ENCODE data around the gene ZNF84.
A peak's percentile ranks its signal among the peaks of the same experiment; 100 is the strongest.

Gene ZNF84

GRCh38 chr12:133081159-133081780 lies 44.0 kb downstream of the ZNF84 start:
- Mint-ChIP-seq H3K36me3 (peaks cover 47% of the 10 kb centered on the region), H3K4me1 (peaks cover 12% of the 10 kb centered on the region)

GRCh38 chr12:133083345-133083744 lies 46.0 kb downstream of the ZNF84 start:
- no peaks in the 10 kb centered on the region for H3K27me3 Mint-ChIP-seq
- H3K4me3 Mint-ChIP-seq, result peak overlapping the region; percentile 42
- peaks cover 54% of the 10 kb centered on the region for H3K36me3 Mint-ChIP-seq
- peaks cover 12% of the 10 kb centered on the region for H3K4me1 Mint-ChIP-seq
- H3K9me3 Mint-ChIP-seq, result peaks cover 20% of the 10 kb centered on the region
- no peak overlapping the region for H3K27ac Mint-ChIP-seq

More at GRCh38 chr12:133081159-133081780, 44.0 kb downstream of the ZNF84 start:
- Mint-ChIP-seq H3K9me3 (peaks cover 25% of the 10 kb centered on the region), H3K4me3 (no peak overlapping the region), H3K27ac (peak overlapping the region; percentile 83), H3K27me3 (no peaks in the 10 kb centered on the region)

- Mint-ChIP-seq H3K27me3 (no peaks in the 10 kb centered on the region), H3K36me3 (peaks cover 76% of the 10 kb centered on the region), H3K9me3 (peaks cover 22% of the 10 kb centered on the region), H3K27ac (peak overlapping the region; percentile 41), H3K4me3 (no peak overlapping the region), H3K4me1 (peaks cover 4% of the 10 kb centered on the region)
Measured at GRCh38 chr12:133105620-133106019, 68.3 kb downstream of the ZNF84 start.

- Mint-ChIP-seq H3K4me1 (peaks cover 4% of the 10 kb centered on the region), H3K9me3 (peaks cover 22% of the 10 kb centered on the region), H3K27me3 (no peaks in the 10 kb centered on the region), H3K36me3 (peaks cover 75% of the 10 kb centered on the region), H3K27ac (no peak overlapping the region), H3K4me3 (no peak overlapping the region)
Measured at GRCh38 chr12:133106253-133106652, 68.9 kb downstream of the ZNF84 start.

- peaks cover 4% of the 10 kb centered on the region for H3K4me1 Mint-ChIP-seq
- H3K27ac Mint-ChIP-seq, result no peak overlapping the region
- H3K4me3 Mint-ChIP-seq, result no peak overlapping the region
- peaks cover 72% of the 10 kb centered on the region for H3K36me3 Mint-ChIP-seq
- H3K27me3 Mint-ChIP-seq, result no peaks in the 10 kb centered on the region
- peaks cover 17% of the 10 kb centered on the region for H3K9me3 Mint-ChIP-seq
Measured at GRCh38 chr12:133107121-133107520, 69.8 kb downstream of the ZNF84 start.

GRCh38 chr12:133108150-133108549 lies 70.8 kb downstream of the ZNF84 start:
- H3K4me3 Mint-ChIP-seq, result no peak overlapping the region
- peaks cover 17% of the 10 kb centered on the region for H3K9me3 Mint-ChIP-seq
- H3K27ac Mint-ChIP-seq, result no peak overlapping the region
- H3K27me3 Mint-ChIP-seq, result no peaks in the 10 kb centered on the region
- H3K4me1 Mint-ChIP-seq, result peaks cover 4% of the 10 kb centered on the region
- peaks cover 69% of the 10 kb centered on the region for H3K36me3 Mint-ChIP-seq
